Measurements from ENCODE around the gene NCAPD2. TPM values are rescaled to one million over a fixed set of nuclear protein-coding genes. Genes with fewer than 3 reads are reported as not detected.

NCAPD2 gene
- total and polyA plus RNA-seq, 2 donors: 19.0 to 30.2 TPM

DNA sequence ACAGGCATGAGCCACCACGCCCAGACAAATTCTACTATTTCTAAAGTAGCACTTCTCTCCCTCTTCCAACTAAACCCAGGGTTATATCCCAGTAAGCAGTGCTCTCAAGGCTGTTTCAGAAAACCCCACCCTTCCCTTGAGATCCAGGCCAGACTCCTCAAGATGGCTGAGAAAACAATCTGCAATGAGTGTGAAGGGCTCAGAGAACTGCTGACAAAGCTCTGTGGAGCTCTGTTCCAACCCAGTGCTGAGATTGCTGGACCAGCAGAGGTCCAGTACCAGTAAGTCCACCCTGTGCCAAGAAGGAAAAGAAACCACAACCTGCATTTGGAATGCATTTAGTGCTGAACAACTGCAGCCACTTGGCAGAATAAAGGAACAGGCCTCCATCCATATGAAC, 65.6 kb downstream of the NCAPD2 start:
- H3K4me3 ChIP-seq (ENCODE audit: low read depth, low read length): no peak overlapping the region
- no peak for DNase-seq (ENCODE audit: extremely low spot score)
- 94% methylated on average over 1 of the region's 1 CpG for WGBS
- no peaks in the 10 kb centered on the region for H3K4me1 ChIP-seq (ENCODE audit: insufficient read depth)
- H3K27ac ChIP-seq (ENCODE audit: low read depth): no peak overlapping the region
- H3K36me3 ChIP-seq (ENCODE audit: insufficient read depth): peaks cover 9% of the 10 kb centered on the region

GRCh38 chr12:6560501-6561205, 66.8 kb downstream of the NCAPD2 start:
- peaks cover 9% of the 10 kb centered on the region for H3K36me3 ChIP-seq (ENCODE audit: insufficient read depth)

GRCh38 chr12:6562881-6563280, 69.0 kb downstream of the NCAPD2 start:
- Histone ChIP-seq H3K27ac (ENCODE audit: low read depth) (no peak overlapping the region), H3K4me1 (ENCODE audit: insufficient read depth) (peaks cover 3% of the 10 kb centered on the region), H3K4me3 (ENCODE audit: low read depth, low read length) (no peak overlapping the region), H3K36me3 (ENCODE audit: insufficient read depth) (peaks cover 8% of the 10 kb centered on the region)
- WGBS: 96% methylated on average over 10 of the region's 10 CpGs
- DNase-seq (ENCODE audit: extremely low spot score): no peak

More at GRCh38 chr12:6560501-6561205, 66.8 kb downstream of the NCAPD2 start:
- 91% methylated on average over 13 of the region's 13 CpGs for WGBS
- no peak for DNase-seq (ENCODE audit: extremely low spot score)
- Histone ChIP-seq H3K4me3 (ENCODE audit: low read depth, low read length) (no peak overlapping the region), H3K27ac (ENCODE audit: low read depth) (no peak overlapping the region), H3K4me1 (ENCODE audit: insufficient read depth) (no peaks in the 10 kb centered on the region)

DNA sequence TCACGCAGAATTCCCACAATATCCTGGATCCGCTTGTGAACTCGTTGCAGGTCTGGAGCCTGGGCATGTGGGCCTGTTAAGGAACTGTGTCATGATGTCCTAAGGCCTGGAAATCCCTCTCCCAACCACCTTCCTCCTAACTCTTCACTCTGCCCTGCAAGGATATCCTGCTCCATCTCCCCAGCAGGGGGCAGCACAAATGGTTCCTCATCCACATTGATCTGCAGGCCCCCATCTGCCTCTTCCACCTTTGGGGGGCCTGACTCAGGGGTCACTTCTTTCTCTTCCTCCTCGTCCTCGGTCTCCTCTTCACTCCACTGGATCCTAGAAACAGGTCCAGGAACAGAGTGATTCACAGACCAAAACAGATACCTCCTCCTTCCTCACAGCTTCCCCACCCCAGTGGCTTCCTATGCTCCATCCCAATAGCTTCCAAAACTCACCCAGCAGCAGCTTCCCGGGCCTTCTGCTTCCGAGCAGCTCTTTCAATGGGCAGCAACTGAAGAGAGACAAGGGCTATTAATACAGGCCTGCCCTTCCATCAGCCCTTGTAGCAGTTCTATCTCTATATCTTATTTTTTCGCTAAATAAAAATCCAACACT, 69.6 kb downstream of the NCAPD2 start:
- peaks cover 3% of the 10 kb centered on the region for H3K4me1 ChIP-seq (ENCODE audit: insufficient read depth)
- H3K27ac ChIP-seq (ENCODE audit: low read depth): no peak overlapping the region
- peaks cover 8% of the 10 kb centered on the region for H3K36me3 ChIP-seq (ENCODE audit: insufficient read depth)
- 75% methylated on average over 8 of the region's 8 CpGs for WGBS
- no peak for DNase-seq (ENCODE audit: extremely low spot score)
- no peak overlapping the region for H3K4me3 ChIP-seq (ENCODE audit: low read depth, low read length)

DNA sequence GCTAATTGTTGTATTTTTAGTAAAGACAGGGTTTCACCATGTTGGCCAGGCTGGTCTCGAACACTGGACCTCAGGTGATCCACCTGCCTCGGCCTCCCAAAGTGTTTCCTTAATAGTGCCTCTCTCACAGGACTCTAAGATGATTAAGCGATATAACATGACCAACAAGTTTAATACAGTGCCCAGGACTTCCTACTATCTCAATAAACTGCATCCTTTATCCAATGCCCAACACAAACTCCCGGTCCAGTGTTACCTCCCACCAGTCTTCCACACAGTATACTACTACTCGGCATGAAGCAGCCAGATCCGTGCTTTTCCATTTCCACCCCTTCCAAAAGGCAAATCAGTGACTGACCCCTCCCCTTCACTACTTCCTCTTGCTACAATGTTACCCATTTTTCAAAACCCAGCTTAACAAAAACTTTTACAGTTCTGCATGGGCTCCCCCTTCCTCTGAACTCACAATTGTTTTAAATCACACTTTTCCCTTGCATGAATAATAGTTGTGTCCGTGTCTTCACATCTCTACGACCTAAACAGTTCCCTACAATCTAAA, 73.3 kb downstream of the NCAPD2 start:
- peaks cover 2% of the 10 kb centered on the region for H3K36me3 ChIP-seq (ENCODE audit: insufficient read depth)
- no peak overlapping the region for H3K27ac ChIP-seq (ENCODE audit: low read depth)
- DNase-seq (ENCODE audit: extremely low spot score): no peak
- 42% methylated on average over 8 of the region's 8 CpGs for WGBS
- H3K4me3 ChIP-seq (ENCODE audit: low read depth, low read length): peak overlapping the region; percentile 62
- peaks cover 3% of the 10 kb centered on the region for H3K4me1 ChIP-seq (ENCODE audit: insufficient read depth)

DNA sequence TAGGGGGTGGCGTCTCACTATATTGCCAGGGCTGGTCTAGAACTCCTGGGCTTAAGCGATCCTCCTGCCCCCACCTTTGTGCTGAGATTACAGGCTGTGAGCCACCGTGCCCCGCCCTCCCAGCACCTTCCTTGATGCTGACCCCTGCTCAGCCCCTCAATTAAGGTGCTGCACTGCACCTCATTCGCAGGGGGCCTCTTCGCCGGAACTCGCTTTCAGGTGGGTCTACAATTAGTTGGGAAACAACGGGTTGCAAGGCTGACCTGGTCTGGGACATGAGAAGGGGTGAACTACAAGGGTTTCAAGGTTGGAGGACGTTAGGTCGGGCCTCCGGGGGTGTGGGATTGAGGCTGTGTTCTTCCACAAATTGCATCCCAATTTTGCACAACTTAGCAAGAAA, 75.4 kb downstream of the NCAPD2 start:
- Histone ChIP-seq H3K4me1 (ENCODE audit: insufficient read depth) (peaks cover 3% of the 10 kb centered on the region), H3K27ac (ENCODE audit: low read depth) (peak overlapping the region; percentile 24), H3K36me3 (ENCODE audit: insufficient read depth) (peaks cover 5% of the 10 kb centered on the region), H3K4me3 (ENCODE audit: low read depth, low read length) (no peak overlapping the region)
- 83% methylated on average over 12 of the region's 12 CpGs for WGBS
- no peak for DNase-seq (ENCODE audit: extremely low spot score)

DNA sequence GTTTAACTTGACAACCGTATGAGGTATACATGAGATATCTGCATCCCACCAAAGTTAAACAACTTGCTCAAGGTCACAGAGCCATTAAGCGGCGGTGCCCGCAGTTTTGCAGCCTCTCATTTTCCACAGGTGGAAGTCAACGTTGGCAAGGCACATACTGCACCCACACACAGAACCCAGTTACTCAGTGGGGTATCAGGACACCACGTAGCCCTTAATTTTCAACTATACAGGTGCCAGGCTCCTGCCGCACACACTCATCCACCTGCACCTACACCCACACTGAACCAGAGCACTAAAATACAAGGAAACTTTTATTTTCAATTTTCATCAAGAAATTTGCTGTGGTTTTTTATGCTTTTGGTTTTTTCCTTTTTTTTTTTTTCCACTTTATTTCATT, 75.9 kb downstream of the NCAPD2 start:
- DNase-seq (ENCODE audit: extremely low spot score): no peak
- Histone ChIP-seq H3K4me3 (ENCODE audit: low read depth, low read length) (no peak overlapping the region), H3K27ac (ENCODE audit: low read depth) (no peak overlapping the region), H3K4me1 (ENCODE audit: insufficient read depth) (peaks cover 3% of the 10 kb centered on the region), H3K36me3 (ENCODE audit: insufficient read depth) (peaks cover 5% of the 10 kb centered on the region)
- 78% methylated on average over 7 of the region's 7 CpGs for WGBS

DNA sequence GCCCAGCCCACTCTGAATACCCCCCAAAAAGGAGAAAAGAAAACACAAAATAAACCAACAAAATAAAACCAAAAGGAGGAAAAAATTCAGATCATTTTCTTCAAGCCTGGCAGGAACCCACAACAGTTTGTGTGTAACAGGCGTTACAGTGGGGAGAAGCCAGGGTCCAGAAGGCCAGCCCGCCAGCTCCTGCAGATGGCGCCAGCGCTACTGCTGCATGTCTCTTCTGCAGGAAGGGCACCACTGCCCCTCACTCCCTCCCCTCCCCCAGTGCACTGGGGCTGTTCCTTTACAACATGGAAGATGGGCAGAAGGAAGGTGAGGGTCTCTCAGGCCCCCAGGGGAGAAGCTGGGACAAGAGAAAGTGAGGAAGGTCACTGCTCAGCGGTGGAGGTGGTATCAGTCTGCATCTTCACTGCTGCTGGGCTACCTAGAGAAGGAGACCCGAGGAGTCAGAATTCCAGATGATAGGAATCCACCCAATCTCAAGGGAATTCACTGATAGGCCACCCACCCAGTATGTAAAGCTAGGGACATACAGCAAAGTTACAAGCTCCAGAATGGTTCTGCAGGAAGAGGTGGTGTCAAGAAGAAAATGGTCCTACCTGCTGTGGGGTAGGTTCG, 76.5 kb downstream of the NCAPD2 start:
- no peak for DNase-seq (ENCODE audit: extremely low spot score)
- WGBS: 57% methylated on average over 7 of the region's 7 CpGs
- Histone ChIP-seq H3K36me3 (ENCODE audit: insufficient read depth) (peaks cover 5% of the 10 kb centered on the region), H3K27ac (ENCODE audit: low read depth) (no peak overlapping the region), H3K4me1 (ENCODE audit: insufficient read depth) (peaks cover 3% of the 10 kb centered on the region), H3K4me3 (ENCODE audit: low read depth, low read length) (no peak overlapping the region)

DNA sequence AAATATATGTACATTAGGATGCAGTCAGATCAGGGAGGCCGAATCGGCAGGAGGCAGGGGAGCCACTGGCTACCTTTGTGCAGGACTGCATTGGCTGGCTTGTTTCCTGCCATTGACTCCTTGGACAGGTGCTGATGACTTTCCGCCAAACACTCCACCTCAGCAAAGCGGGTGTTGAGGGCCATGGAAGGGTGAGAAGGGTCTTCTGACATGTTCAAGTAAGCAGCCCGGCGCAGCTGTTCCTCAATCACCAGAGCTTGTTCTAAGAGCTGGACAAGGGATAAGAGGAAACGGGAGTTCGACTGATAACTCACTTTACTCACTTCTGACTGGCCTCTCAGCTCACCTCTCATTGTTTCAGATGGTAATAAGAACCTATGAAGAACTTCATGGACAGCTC, 79.1 kb downstream of the NCAPD2 start:
- peaks cover 9% of the 10 kb centered on the region for H3K36me3 ChIP-seq (ENCODE audit: insufficient read depth)
- 93% methylated on average over 8 of the region's 8 CpGs for WGBS
- H3K4me1 ChIP-seq (ENCODE audit: insufficient read depth): no peaks in the 10 kb centered on the region
- H3K4me3 ChIP-seq (ENCODE audit: low read depth, low read length): no peak overlapping the region
- DNase-seq (ENCODE audit: extremely low spot score): no peak
- no peak overlapping the region for H3K27ac ChIP-seq (ENCODE audit: low read depth)

DNA sequence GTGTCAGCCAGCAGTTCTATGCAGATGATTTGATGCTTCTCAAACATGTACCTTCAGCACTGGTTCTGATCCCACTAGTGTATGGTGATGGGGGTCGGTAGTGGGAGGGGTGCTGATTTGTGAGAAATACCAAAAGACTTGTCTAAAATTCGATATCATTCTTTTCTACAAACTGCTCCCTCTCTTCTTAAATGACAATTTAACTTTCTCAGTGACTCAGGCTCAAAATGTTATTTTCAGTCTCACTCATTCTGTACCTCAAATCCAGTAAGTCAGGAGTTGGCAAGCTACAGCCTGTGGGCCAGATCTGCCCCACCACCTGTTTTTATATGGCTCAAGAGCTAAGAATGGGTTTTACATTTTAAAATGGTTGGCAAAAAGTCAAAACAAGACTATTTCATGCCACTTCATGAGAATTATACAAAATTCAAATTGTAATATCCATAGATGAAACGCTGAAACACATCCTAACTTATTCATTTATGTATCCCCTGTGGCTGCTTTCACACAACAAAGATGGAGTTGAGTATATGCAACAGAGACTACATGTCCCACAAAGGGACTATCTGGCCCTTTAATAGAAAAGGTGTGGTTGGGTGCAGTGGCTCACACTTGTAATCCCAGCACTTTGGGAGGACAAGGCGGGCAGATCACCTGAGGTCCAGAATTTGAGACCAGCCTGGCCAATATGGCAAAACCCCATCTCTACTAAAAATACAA, 80.8 kb downstream of the NCAPD2 start:
- Histone ChIP-seq H3K4me1 (ENCODE audit: insufficient read depth) (no peaks in the 10 kb centered on the region), H3K27ac (ENCODE audit: low read depth) (no peak overlapping the region), H3K36me3 (ENCODE audit: insufficient read depth) (peaks cover 11% of the 10 kb centered on the region), H3K4me3 (ENCODE audit: low read depth, low read length) (no peak overlapping the region)
- 89% methylated on average over 4 of the region's 4 CpGs for whole genome bisulfite sequencing
- no peak for DNase-seq (ENCODE audit: extremely low spot score)

DNA sequence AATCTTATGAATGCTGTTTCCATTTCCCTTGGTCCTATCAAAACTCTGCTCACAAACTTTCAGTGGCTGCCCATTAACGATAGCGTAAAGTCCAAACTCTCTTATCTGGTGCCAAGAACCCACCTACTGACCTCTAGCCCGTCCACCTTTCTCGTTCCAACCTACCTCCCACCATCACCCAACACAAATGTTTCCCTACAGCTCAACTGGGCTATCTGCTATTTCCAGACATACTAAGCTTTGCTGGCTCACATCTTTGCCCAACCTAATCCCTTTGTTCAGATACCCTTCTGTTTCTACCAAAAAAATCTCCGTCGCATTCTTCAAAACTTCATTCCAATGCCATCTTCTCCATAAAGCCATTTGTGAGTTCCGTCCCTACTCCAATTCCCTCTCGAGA, 81.7 kb downstream of the NCAPD2 start:
- H3K4me3 ChIP-seq (ENCODE audit: low read depth, low read length): no peak overlapping the region
- H3K36me3 ChIP-seq (ENCODE audit: insufficient read depth): peaks cover 11% of the 10 kb centered on the region
- H3K27ac ChIP-seq (ENCODE audit: low read depth): no peak overlapping the region
- WGBS: 85% methylated on average over 8 of the region's 8 CpGs
- H3K4me1 ChIP-seq (ENCODE audit: insufficient read depth): no peaks in the 10 kb centered on the region
- no peak for DNase-seq (ENCODE audit: extremely low spot score)

Data from urinary bladder (tissue), 4 donors.